Endothelial cell (in vitro differentiated cells): Measurements from ENCODE around the gene GRID1. TPM values are rescaled to one million over a fixed set of nuclear protein-coding genes. Genes with fewer than 3 reads are reported as not detected.

Experiments
- DNase-seq: peaks from one replicate; pipeline ENCODE4 v3.0.0; 2021; ENCODE audit warnings: low spot score
- H3K27ac Mint-ChIP-seq: one replicate; pipeline ENCODE4 v1.8.0; 2021; ENCODE audit warnings: mixed read lengths, inconsistent platforms; ENCODE audit not compliant: unreplicated experiment
- H3K27me3 Mint-ChIP-seq: one replicate; pipeline ENCODE4 v1.8.0; 2021; ENCODE audit warnings: mild to moderate bottlenecking, moderate library complexity, mixed read lengths, inconsistent platforms; ENCODE audit not compliant: unreplicated experiment
- H3K36me3 Mint-ChIP-seq: one replicate; pipeline ENCODE4 v1.8.0; 2021; ENCODE audit warnings: mild to moderate bottlenecking, low read depth, mixed read lengths, inconsistent platforms; ENCODE audit not compliant: unreplicated experiment
- H3K4me1 Mint-ChIP-seq: one replicate; pipeline ENCODE4 v1.8.0; 2021; ENCODE audit warnings: mild to moderate bottlenecking, mixed read lengths, inconsistent platforms; ENCODE audit not compliant: unreplicated experiment
- H3K4me3 Mint-ChIP-seq: one replicate; pipeline ENCODE4 v1.8.0; 2021; ENCODE audit warnings: mild to moderate bottlenecking, mixed read lengths, inconsistent platforms; ENCODE audit not compliant: unreplicated experiment
- H3K9me3 Mint-ChIP-seq: one replicate; pipeline ENCODE4 v1.8.0; 2021; ENCODE audit warnings: mixed read lengths, inconsistent platforms; ENCODE audit not compliant: unreplicated experiment
- total RNA-seq: library from RNA; stranded (reverse); fragmentation: NEBNext Ultra II Directional; extraction: Animal tissue kit (Norgen Biotek cat#: 25700); gene quantifications from one replicate; pipeline ENCODE4 v1.2.1, GENCODE V29; 2021; ENCODE audit not compliant: unreplicated experiment
- TF ChIP-seq, protein P1 (sequence below): fragments of 200-600 bp; sonication (generic); IDR thresholded peaks from one replicate; pipeline ENCODE4 v1.5.0; 2021; ENCODE audit warnings: antibody characterized with exemption; ENCODE audit not compliant: unreplicated experiment

The GRID1 gene
- total RNA-seq, 1 donor from 2014 or later, result 0.26 TPM

DNA sequence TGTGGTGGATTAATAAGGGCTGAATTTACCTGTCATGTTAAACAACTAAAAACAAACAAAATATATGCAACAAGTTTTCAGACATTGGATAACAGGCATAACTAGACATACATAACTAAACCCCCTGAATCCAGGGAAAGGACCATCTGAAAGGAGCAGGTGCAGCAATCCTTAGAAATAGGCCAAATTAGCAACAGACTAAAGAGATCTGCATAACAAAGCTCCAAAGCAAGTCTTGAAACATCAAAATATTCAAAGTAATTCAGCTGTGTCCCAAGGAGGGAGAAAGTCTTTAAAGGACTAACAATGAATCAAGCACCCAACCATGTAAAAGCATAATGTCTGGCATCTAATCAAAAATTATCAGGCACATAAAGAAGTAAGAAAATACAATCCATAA is 475.1 kb downstream of the GRID1 start:
- Mint-ChIP-seq H3K4me1 (no peaks in the 10 kb centered on the region), H3K9me3 (no peaks in the 10 kb centered on the region), H3K4me3 (no peak overlapping the region), H3K27me3 (no peaks in the 10 kb centered on the region), H3K36me3 (no peaks in the 10 kb centered on the region), H3K27ac (no peak overlapping the region)
- DNase-seq, result no peak
- TF ChIP-seq, protein P1, sequence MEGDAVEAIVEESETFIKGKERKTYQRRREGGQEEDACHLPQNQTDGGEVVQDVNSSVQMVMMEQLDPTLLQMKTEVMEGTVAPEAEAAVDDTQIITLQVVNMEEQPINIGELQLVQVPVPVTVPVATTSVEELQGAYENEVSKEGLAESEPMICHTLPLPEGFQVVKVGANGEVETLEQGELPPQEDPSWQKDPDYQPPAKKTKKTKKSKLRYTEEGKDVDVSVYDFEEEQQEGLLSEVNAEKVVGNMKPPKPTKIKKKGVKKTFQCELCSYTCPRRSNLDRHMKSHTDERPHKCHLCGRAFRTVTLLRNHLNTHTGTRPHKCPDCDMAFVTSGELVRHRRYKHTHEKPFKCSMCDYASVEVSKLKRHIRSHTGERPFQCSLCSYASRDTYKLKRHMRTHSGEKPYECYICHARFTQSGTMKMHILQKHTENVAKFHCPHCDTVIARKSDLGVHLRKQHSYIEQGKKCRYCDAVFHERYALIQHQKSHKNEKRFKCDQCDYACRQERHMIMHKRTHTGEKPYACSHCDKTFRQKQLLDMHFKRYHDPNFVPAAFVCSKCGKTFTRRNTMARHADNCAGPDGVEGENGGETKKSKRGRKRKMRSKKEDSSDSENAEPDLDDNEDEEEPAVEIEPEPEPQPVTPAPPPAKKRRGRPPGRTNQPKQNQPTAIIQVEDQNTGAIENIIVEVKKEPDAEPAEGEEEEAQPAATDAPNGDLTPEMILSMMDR, result no peak

DNA sequence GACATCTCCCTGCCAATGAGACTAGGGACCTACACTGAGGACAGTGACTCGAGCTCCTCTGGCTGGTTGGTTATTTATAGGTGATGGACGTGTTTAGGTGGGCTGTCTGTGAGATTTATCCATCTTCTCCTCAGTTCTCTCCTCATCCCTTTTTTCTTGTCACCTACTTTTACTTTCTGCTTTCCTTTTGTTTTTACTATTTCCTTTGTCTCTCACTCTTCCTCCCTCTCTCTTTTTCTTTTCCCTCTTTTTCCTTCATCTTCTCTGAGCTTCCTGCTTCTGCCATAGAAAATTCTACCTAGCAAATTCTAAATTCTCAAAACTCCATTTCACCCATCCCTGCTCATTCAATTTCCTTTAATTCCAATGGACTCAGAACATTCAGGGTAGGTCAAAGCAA is 478.0 kb downstream of the GRID1 start:
- H3K4me3 Mint-ChIP-seq, result no peak overlapping the region
- no peaks in the 10 kb centered on the region for H3K27me3 Mint-ChIP-seq
- H3K9me3 Mint-ChIP-seq, result no peaks in the 10 kb centered on the region
- H3K4me1 Mint-ChIP-seq, result no peaks in the 10 kb centered on the region
- no peaks in the 10 kb centered on the region for H3K36me3 Mint-ChIP-seq
- no peak overlapping the region for H3K27ac Mint-ChIP-seq
- TF ChIP-seq, protein P1, result no peak
- DNase-seq, result no peak

- TF ChIP-seq, protein P1, result no peak
- Mint-ChIP-seq H3K36me3 (no peaks in the 10 kb centered on the region), H3K27me3 (no peaks in the 10 kb centered on the region), H3K27ac (no peak overlapping the region), H3K4me3 (no peak overlapping the region), H3K9me3 (no peaks in the 10 kb centered on the region), H3K4me1 (no peaks in the 10 kb centered on the region)
- no peak for DNase-seq
These were observed 478.6 kb downstream of the GRID1 start for GRCh38 chr10:85888004-85888403.

DNA sequence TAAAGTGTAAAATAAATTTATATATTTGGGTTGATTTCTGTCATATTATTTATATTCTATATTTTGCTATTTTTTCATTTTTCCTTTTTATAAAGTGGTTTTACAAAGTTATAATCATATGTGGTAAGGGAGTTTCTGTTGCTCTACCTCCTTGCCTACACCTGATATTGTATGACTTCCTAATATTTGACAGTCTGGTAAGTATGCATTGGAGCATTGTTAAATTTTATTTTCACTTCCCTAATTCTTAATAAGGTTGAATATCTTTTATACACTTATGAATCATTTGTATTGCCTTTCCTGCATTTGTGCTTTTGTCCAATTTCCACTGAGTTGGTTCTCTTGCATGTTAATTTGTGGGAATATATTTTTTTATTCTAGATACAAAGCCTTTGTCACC is 492.4 kb downstream of the GRID1 start:
- DNase-seq, result no peak
- Mint-ChIP-seq H3K36me3 (no peaks in the 10 kb centered on the region), H3K4me1 (no peaks in the 10 kb centered on the region), H3K27ac (no peak overlapping the region), H3K4me3 (no peak overlapping the region), H3K9me3 (no peaks in the 10 kb centered on the region), H3K27me3 (peaks cover 3% of the 10 kb centered on the region)
- TF ChIP-seq, protein P1, result no peak

GRCh38 chr10:85873063-85873462 is 493.5 kb downstream of the GRID1 start:
- Mint-ChIP-seq H3K27ac (no peak overlapping the region), H3K9me3 (no peaks in the 10 kb centered on the region), H3K4me1 (no peaks in the 10 kb centered on the region), H3K36me3 (no peaks in the 10 kb centered on the region), H3K4me3 (no peak overlapping the region), H3K27me3 (peaks cover 2% of the 10 kb centered on the region)
- TF ChIP-seq, protein P1, result no peak
- DNase-seq, result no peak
